HG03196 (cell line): ENCODE measurements around the gene ST8SIA5.

Experiments
- ATAC-seq: cut with Tn5 transposase; IDR thresholded peaks from one replicate; pipeline ENCODE4 v1.9.1; 2021; ENCODE audit not compliant: unreplicated experiment

The ST8SIA5 gene

DNA sequence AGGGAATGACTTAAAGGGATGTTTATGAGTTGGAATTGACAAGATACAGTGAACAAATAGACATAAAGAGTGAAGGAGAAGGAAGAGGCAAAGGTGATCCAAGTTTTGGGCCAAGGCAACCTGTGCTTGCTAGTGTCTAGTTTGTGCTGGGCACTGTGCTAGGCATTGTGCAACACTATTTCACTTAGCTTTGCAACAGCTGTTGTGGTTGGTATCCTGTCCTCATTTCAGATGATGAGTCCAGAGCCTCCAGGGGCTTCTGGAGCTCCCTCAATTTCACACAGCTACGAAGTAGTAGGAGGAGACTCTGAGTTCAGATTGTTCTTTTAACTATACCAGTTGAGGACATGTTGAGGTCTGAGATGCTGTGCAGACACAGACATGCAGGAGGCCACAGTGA lies 81.7 kb downstream of the ST8SIA5 start:
- no peak for ATAC-seq

DNA sequence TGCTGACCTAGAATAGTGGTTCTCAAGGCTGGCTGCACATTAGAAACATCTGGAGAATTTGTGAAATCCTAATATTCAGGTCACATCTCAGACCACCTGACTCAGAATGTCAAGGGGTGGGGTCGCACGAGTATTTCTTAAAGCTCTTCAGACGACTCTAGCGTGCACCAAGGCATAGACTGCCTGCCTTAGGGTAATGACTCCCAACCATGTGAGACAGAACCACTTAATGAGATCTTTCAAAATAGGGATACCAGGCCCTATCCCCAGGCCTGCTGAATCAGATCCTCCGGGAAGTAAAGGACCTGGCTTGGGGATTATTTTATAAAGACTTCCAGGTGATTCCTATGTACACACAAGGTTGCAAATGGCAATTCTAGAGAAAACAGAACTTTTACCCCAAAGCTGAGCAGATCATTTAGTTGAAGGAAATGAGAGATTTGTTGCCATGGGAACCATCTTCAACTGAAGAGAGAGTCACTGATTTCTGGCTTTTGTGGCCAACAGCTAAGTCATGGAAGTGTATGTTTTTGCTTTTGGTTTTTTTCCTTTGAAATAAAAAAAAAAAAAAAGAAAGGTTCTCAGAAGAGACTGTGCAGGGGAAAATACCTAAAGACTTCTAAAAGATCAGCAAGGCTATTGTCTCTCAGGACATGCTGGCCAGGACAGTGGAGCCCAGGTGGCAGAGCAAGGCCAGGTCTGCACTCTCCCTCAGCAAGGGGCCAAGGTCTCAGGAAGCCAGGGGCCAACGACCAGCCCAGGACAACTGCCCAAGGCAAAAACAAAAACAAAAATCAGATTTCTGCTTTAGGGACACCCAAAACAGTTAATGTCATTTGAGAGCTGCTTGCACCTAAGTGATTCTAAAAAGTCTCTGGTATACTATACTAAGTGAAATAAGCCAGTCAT lies 84.5 kb downstream of the ST8SIA5 start:
- ATAC-seq = no peak

DNA sequence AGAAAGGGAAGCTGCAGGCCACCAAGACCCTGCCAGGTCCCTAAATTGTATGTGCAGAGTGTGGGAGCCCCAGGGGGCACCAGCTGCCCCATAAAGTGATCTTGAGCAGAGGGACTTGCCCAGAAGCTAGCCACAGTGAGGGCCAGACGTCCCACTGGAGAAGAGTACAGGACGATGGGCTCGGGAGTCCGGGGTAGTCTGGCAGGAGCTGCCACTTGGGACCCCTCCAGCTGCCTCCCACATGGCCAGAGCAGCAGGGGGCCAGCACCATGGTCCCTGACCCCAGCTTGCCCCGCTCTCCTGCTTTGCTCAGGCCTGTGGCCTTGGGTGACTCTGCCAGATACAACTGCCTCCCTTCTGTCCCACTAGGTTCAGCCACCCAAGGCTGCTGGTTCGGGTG lies 88.2 kb downstream of the ST8SIA5 start:
- no peak for ATAC-seq

DNA sequence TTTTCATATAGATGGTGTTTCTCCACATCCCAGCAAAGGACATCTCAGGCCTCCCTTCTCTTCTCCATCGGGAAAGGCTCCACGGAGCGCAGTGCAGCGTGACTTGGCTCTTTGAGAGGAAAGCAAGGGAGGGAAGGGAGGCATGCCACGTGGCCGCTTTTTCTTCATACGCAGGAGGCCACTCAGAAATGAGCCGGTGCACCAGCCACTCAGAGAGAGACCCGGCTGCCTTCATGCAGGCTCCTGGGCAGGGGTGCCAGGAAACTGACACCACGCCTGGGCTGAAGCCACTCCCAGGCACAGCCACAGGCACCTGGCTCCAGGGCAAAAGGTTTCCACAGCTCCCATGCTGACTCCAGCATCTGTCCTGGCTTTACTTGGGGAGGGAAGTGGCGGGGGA lies 88.7 kb downstream of the ST8SIA5 start:
- ATAC-seq = no peak

DNA sequence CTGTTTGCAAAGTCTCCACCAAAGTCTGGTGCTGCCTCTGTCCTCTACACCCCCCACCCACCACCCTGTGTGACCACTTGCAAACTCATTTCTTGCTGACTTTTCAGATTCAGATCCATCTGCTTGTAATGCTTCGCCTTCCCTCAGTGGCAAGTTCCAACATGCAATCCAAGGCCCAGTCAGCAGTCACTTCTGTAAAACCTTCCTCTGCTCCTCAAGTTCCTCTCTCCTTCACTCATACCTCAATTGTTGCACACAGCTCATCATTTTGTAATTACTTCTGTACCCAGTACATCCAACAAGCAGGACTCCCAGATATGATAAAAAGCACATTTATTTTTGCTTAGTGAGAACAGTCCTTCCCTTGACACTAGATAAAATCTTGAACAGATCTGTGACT lies 93.3 kb downstream of the ST8SIA5 start:
- ATAC-seq = no peak

DNA sequence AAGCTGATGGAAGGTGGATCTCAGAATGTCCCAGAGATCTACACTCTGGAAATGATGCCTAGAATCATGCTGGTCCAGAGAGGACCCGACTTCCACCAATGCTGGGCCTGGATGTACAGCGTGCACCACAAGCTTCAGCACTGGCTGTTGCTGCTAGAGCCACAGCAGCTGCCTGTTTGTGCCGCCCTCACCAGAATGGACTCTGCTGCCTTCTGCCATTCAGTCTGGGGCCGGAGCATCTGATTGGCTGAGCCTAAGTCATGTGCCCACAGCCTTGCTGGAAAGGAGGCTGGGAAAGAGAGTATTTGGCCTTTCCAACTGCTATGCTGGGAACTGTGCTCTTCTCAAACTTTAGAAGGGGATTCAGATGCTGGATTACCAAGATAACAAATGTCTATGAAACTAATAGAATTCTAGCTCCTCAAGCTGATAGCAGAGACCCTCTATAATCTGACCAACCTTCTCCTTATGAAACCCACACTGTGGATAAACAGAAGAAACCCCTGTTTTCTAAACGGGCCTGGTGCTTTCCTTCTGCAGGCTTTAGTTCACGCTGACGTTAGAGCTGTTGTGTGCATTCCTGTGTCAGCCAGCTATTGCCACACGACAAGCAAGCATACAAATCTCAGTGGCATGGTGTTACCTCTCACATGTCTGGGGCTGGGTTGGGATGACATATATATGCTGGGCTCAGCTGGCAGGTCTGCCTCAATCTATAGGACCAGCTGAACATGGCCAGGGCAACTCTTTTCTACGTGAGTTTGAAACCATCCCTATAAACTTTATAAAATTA lies 95.7 kb downstream of the ST8SIA5 start:
- ATAC-seq = no peak

DNA sequence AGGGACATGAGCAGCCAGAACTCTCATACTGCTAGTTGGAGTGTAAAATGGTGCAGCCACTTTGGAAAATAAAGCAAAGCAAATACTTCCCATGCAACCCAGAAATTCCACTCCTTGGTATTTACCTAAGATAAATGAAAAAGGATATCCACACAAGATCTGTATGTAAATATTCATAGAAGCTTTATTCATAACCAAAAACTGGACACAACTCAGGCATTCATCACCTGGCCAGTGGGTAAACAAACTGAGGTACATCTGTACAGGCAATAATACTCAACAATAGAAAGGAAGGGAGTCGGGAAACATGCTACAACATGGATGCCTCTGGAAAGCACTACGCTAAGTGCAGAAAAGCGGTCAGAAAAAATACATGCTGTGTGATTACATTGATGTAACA lies 97.4 kb downstream of the ST8SIA5 start:
- no peak for ATAC-seq

DNA sequence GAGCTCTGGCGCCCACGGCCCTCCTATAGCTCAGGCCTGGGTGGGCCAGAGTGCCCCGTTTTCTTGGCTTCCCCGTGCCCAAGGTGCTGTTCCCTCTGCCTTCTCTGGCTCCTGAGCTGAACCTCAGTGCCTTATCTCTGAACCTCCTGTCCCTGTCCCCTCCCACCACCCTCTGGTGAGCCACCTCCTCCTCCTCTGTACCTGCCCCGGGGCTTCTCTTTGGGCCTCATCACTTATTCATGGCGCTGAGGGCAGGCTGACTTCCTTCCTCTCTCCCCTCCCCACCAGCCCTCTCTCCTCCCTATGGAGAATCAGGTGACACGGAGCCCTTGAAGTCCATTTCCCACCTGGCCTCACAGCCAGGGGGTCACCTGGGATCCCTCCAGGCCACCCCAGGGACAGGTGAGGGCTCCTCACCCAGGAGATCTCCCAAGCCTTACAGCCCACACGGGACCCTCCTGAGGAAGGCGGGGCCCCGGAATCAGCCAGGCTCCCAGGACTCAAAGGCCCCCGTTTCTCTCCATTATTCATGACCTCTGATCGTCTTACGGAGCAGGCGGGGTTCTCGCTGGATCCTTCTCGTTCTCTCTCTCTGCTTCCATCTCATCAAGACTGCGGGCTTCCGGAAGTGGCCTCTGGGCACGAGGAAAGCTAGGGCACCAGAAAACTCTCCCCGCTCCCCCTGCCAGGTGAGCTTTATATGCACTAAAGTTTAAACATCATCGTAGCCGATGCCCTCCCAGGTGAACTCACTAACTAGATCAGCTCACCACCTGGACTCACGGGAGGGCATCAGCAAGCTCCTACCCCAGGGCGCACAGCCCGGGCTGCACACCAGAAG lies 99.5 kb downstream of the ST8SIA5 start, which contains the start of gene LOXHD1:
TSS of gene LOXHD1 (minus strand) at position 106 of the 841 bp plus-strand sequence. CDS start 187 bp downstream, outside the sequence.
- no peak for ATAC-seq

DNA sequence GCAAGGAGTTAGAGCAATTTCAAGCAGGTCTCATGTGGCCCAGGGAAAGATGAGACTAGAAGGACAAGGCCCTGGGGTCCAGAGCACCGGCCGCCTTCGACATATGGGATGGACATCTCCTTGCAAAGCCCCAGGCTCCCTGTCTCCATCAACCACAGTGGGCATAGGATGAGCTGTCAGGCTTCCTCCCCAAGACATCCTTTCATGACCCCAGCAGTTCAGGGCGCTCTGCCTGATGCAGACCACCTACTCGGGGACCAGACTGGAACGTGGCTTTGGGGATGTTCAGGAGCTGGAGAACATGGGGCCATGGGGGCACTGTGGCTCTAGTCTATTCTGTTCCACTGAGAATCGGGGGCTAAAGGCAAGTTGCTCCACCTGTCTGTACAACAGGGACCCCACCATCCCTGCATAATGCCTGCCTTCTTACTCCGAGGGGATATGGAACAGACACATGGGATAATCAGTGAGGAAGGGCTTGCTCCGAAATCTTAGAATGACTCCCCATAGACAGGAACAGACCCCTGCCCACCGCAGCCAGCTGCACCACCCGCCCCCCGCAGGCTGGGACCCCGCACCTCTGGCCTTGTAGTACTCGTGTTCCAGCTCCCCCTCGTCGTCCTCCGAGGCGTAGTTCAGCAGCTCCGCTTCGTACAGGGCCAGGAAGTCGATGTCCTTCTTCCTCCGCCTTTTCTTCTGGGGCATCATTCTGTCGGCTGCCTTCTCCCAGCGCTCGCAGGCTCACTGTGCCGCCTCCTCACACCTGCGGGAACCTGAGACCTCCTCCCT lies 100.3 kb downstream of the ST8SIA5 start:
- no peak for ATAC-seq

DNA sequence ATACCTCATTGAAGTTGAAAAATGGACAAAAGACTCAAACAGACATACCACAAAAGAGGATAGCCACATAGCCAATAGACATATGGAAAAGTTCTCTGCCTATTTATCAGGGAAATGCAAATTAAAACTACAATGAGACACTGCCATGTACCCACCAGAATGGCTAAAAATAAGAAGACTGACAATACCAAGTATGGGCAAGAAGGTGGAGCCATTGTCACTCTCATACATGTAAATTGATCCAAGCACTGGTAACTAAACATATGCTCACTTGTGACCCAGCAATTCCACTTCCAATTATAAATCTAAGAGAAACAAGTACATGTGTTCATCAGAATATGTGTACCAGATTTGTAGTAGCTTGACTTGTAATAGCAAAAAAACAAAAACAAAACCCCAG lies 104.5 kb downstream of the ST8SIA5 start:
- no peak for ATAC-seq

DNA sequence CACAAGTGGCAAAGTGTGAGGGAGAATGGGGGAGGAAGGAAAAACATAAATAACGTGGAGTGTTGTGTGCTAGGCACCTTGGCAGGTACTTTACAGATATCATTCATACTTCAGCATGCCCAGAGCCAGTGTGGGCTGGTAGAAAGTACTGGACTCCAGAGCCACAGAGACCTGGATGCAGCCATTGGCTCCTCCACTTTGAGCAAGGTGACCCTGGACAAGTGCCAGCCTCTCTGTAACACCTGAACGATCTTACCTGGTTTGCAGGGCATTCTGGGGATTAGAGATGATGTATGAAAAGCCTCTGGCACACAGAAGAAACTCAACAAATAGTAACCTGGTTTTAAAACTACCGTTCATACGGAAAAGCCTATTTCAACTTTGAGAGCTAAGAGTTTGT lies 106.2 kb downstream of the ST8SIA5 start:
- ATAC-seq = no peak

DNA sequence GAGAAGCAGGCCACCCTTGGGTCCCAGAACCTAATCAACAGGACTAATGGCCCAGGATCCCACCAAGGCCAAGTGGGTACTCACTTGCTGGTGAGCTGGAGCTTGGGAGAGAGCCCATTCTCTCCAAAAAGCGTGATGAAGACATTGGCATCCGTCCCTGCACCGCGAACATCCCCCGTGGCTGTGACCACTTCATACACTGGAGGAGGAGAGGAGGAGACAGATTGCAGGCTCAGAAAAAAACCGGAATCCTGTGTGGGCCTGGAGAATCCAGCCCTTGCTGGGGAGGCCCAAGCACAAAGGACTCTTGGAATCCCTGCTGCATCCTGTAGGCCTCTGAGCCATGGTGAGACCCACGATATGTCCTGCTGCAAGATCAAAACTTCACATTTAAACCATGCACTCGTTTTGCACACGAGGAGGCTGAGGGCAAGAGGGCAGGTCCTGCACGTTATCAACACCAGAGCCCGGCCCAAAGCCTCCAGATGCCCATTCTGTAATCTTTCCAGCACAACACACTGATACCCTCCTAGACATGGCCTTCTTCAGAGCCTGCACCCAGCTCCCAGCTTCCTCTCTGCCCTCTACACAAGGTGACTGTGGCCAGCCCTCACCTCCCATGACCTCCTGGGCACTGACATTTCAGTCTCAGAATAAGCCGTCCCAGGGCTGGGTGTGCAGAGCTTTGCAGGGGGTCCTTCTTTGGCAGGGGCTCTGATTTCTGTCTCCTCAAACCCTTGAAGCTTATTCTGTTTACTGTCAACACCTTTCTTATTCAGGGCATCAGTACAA lies 107.6 kb downstream of the ST8SIA5 start:
- ATAC-seq = no peak

DNA sequence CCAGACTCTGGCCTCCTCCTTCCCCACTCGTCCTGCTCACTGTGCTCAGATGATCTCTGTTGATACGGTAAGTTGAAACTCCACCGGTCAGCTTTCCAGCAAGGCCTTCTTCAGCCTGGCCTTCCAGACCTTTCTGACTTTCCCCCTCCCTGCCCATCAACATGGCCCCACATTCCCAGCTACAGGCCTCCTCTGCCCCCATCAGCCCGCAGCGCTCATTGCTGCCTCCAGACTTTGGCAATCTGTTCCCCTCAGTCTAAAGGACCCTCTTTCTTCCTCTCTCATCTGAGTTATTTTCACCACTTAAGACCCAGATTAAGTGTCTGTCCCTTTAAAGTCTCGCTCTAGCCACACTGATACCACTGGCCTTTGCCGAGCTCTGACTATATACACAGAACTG lies 110.4 kb downstream of the ST8SIA5 start:
- no peak for ATAC-seq

DNA sequence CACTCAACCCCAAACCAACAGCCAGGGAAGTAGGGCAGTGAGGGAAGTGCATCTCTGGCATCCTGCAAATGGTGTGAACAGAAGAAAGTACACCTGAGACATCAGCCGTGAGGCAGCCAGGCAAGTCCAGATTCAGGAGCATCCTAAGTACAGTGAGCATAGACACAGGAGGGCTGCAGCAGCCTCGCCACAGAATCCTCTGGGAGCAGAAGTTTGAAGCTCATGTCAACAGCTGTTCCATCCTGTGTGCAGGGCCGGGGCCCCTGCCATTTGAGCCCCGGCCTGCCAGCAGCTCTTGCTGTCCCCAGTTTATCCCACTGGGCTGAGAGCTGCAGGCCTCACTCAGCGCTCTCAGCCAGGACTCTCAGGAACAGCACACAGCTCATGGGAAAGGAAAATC lies 114.3 kb downstream of the ST8SIA5 start:
- ATAC-seq = no peak

DNA sequence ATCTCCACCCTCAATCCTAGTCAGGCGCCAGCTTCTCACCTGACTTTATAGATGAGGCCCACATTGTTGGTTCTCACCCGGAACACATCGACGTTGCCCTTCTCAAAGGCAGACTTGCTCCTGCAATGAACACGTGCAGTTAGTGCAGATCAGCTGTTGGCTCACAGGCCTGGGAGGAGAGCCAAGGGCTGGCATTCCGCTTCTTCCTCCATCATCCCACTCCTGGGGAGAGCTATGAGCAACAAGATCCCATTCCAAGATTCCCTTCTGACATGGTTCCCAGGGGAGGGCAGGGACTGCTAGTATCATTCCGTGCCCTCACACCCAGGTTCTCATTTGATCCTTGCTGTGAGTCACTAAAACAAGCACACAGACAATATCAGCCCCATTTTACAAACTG lies 114.9 kb downstream of the ST8SIA5 start:
- no peak for ATAC-seq

DNA sequence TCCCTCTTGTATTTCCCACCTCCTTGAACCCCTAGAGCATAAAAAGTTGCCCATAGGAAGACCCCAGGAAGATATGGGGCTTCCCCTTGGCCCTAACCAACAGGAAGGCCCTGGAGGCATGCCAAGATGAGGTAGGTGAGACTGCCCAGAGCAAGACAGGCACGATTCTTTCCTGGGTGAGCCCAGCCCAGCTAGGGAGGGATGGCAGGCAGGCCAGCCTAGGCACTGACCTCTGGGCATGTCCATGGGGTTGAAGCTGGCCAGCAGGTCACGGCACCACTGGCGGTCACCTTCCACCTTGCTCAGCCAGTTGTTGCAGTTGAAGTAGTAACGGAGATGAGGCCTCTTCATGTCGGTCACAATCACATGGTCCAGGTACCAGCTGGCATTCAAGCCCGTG lies 117.5 kb downstream of the ST8SIA5 start:
- ATAC-seq = no peak

DNA sequence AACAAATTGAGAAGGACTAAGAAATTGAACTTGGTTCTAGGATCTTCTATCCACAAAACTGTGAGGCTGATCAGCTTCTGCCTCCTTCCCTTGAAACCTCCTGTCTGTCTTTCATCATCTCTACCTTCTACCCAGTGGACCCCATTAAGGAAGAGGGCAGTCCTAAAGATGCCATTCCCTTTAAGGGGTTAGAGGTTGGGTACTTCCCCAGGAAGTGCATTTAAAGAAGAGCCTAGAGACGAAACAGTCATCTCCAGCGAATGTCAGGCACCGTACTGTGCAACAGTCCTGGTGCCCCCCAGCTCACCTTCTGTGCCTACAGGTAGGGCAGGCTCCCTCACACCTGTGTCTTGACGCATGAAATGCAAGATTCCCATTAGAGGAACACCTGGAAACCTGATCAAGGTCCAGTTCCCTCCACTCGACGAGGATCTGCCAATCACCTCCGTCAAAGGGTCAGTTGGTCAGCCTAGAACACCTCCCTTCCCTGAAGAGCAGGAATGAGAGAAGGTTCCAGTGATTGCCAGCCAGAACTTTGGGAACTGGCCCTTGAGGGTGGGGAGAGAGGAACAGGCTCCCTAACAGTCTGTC lies 120.7 kb downstream of the ST8SIA5 start:
- no peak for ATAC-seq

DNA sequence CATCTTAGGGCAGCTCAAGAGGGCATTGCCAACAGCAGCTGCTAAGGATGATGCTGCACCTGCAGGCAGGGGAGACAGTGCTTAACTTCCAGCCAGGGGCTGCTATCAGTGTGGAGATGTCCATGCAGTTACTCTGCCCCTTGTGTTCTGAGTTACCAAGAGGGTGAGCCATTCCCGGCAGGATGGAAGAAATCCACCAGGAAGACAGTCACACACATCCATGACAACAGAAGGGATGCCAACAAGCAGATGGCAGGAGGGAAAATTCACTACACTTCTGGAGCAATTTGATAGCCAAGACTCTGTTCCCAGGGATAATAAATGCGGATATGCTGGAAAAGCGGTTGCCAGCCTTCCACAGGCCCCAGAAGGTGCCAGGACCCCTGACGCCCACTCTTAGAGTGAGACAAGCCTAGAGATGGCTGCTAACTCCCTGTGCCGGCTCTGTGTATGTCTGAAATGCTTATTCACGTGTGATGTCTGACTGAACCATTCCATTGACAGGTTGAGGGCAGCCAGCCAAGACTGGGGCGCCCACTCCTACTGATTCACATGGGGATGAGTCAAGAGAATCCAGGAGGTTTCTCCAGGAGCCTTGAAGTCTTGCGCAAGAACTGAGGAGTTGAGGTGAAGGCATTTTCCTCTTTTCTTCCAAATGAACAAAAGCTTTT lies 124.3 kb downstream of the ST8SIA5 start:
- ATAC-seq = no peak

DNA sequence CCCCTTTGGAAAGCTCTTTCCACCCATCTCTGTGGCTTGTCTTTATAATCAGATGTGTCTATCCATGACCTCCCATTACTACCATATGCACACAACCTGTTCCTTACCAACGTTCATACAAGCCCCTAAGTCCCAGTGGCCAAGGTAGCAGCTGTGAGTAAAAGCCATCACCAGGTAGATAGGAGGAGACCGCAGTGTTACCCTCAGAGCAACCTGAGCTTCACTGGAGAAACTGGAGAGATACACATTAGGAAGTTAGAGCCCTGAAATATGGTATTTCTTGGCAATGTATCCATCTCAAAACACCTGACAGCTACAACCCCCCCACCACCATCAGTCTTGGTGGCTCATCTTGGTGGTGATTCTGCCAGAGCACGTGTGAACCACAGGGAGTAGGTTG lies 125.9 kb downstream of the ST8SIA5 start:
- ATAC-seq = no peak
